SK-N-SH treated with all-trans-retinoic acid at 6 μM for 48 hours (cell line): ENCODE measurements around the gene ABCC5.

Experiments used
- ARNTL ChIP-seq: fragments of 450-650 bp; formaldehyde crosslinking; IDR thresholded peaks from 2 replicates; pipeline ENCODE4 v1.5.0; 2020; ENCODE audit warnings: low read depth, mild to moderate bottlenecking, moderate library complexity, borderline replicate concordance
- CREB5 ChIP-seq: fragments of 250-450 bp; sonication (Bioruptor Pico); IDR thresholded peaks from 2 replicates; pipeline ENCODE4 v1.5.1; 2020; ENCODE audit warnings: low read depth, mild to moderate bottlenecking, moderate library complexity
- ISL1 ChIP-seq: fragments of 250-450 bp; sonication (Bioruptor Pico); IDR thresholded peaks from 2 replicates; pipeline ENCODE4 v2.1.2; 2022; ENCODE audit warnings: mild to moderate bottlenecking, moderate library complexity
- PATZ1 ChIP-seq: fragments of 250-450 bp; sonication (Bioruptor Pico); IDR thresholded peaks from 2 replicates; pipeline ENCODE4 v1.8.0; 2020; ENCODE audit warnings: mild to moderate bottlenecking, moderate library complexity, borderline replicate concordance
- RARB ChIP-seq: fragments of 250-450 bp; sonication (Bioruptor Pico); IDR thresholded peaks from 2 replicates; pipeline ENCODE4 v1.8.0; 2021; ENCODE audit warnings: mild to moderate bottlenecking, moderate library complexity
- SNAI2 ChIP-seq: fragments of 250-450 bp; sonication (Bioruptor Pico); IDR thresholded peaks from 2 replicates; pipeline ENCODE4 v1.5.0; 2020; ENCODE audit warnings: mild to moderate bottlenecking, moderate library complexity
- TOX ChIP-seq: fragments of 250-450 bp; sonication (Bioruptor Pico); IDR thresholded peaks from 2 replicates; pipeline ENCODE4 v1.8.0; 2021; ENCODE audit warnings: mild to moderate bottlenecking, moderate library complexity, borderline replicate concordance
- ZFP3 ChIP-seq: fragments of 250-450 bp; sonication (Bioruptor Pico); IDR thresholded peaks from 2 replicates; pipeline ENCODE4 v1.5.0; 2020; ENCODE audit warnings: mild to moderate bottlenecking, moderate library complexity
- ZFP30 ChIP-seq: fragments of 450-650 bp; formaldehyde crosslinking; IDR thresholded peaks from 2 replicates; pipeline ENCODE4 v1.5.0; 2022; ENCODE audit warnings: mild to moderate bottlenecking, moderate library complexity
- ZNF8 ChIP-seq: fragments of 450-650 bp; formaldehyde crosslinking; IDR thresholded peaks from 2 replicates; pipeline ENCODE4 v1.5.0; 2020; ENCODE audit warnings: mild to moderate bottlenecking, moderate library complexity

GRCh38 chr3:183875411-183875810 is 142.3 kb downstream of the ABCC5 start:
- TF ChIP-seq ZFP30 (CRISPR knock-in tag) (no peak), CREB5 (CRISPR knock-in tag) (no peak), TOX (CRISPR knock-in tag) (no peak), ARNTL (no peak), RARB (no peak), ZFP3 (CRISPR knock-in tag) (no peak), PATZ1 (no peak), SNAI2 (no peak), ISL1 (CRISPR knock-in tag) (no peak), ZNF8 (no peak)
